ENCODE measurements around the gene CRYGA.

DNA sequence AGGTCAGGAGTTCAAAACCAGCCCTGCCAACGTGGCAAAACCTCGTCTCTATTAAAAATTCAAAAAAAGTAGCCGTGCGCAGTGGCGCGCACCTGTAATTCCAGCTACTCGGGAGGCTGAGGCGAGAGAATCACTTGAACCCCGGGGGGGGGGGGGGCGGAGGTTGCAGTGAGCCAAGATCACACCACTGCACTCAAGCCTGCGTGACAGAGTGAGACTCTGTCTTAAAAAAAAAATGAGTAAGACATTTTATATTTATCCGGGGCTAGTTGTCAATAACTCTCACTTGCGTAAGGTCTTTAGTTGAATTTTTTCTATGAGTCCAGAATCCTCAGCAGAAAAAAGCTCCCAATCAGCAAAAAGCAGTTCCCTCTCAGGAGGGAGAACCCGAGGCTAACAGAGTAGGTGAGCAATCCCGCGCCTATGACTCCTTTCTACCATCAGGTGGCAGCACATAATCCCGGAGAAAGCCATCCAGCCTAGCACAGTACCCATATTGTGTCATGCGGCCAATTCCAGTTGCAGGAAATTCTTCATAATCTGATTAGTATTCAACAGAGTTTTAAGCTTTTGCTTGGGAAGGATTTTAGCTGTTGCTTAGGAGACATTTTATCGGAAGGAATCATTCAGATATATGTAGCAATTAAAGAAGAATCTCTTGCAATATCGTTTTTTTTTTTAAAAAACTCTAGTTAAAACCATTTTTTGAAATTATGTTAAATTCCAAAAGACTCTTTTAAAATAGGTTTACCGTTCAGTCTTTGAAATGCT is 11.9 kb upstream of the CRYGA start:
- no peak for TF ChIP-seq EZH2 (IDR thresholded peaks at IDR 0.05; ENCODE audit: insufficient read depth, poor library complexity, severe bottlenecking)
- TF ChIP-seq EZH2phosphoT487 (IDR thresholded peaks at IDR 0.05; ENCODE audit: insufficient read depth, low read depth): no peak
